Measurements from ENCODE around the gene TIE1.

GRCh38 chr1:43253876-43254275 is 46.9 kb upstream of the TIE1 start:
- no peak for TF ChIP-seq CTCF (IDR thresholded peaks at IDR 0.05)
- no peak for TF ChIP-seq EP300 (IDR thresholded peaks at IDR 0.05)

Data from ovary (tissue), 3 donors.